Measurements from ENCODE around the gene DYNC1H1. TPM values are rescaled to one million over a fixed set of nuclear protein-coding genes. Genes with fewer than 3 reads are reported as not detected.

Gene DYNC1H1
- total RNA-seq, 6 experiments from 2014 or later, result 116 to 261 (median 161) TPM

GRCh38 chr14:102095871-102096568 is 131.6 kb downstream of the DYNC1H1 start:
- H3K4me1 ChIP-seq, result no peaks in the 10 kb centered on the region
- no peak overlapping the region for H3K4me3 ChIP-seq
- no peaks in the 10 kb centered on the region for H3K9me3 ChIP-seq
- WGBS (ENCODE audit: insufficient coverage, low coverage, low lambda C conversion rate, missing lambda C conversion rate), result 49% methylated on average over 8 of the region's 8 CpGs
- no peaks in the 10 kb centered on the region for H3K36me3 ChIP-seq
- DNase-seq, result no peak
- TF ChIP-seq POLR2A (IDR thresholded peaks at IDR 0.05), result no peak
- no peak for TF ChIP-seq CTCF (IDR thresholded peaks at IDR 0.05)
- no peak overlapping the region for H3K27ac ChIP-seq
- peak in 1 of 4 donors; percentile 14 for ATAC-seq
- no peaks in the 10 kb centered on the region for H3K27me3 ChIP-seq
- intact Hi-C loops (cut with DNase I), result loop anchor here in 1 of 2 donors (5.0 to 10.0 kb wide), 2 partner anchors 49 to 391 kb away; no protein-coding TSS in a partner anchor

- Histone ChIP-seq H3K36me3 (no peaks in the 10 kb centered on the region), H3K27me3 (no peaks in the 10 kb centered on the region), H3K9me3 (no peaks in the 10 kb centered on the region), H3K4me1 (no peaks in the 10 kb centered on the region), H3K4me3 (no peak overlapping the region), H3K27ac (no peak overlapping the region)
- TF ChIP-seq POLR2A (IDR thresholded peaks at IDR 0.05) (no peak), CTCF (IDR thresholded peaks at IDR 0.05) (peak; percentile 76 to 90 (median 83))
- 24% methylated on average over 11 of the region's 12 CpGs for WGBS (ENCODE audit: insufficient coverage, low coverage, low lambda C conversion rate, missing lambda C conversion rate)
- intact Hi-C loops (cut with DNase I), result loop anchor here in 1 of 2 donors (5.0 to 10.0 kb wide), 2 partner anchors 49 to 392 kb away; no protein-coding TSS in a partner anchor
- ATAC-seq, result peak; percentile 91 to 94 (median 92)
- DNase-seq, result peak; percentile 83 to 84 (median 83)
Measured at GRCh38 chr14:102096569-102097188, 132.3 kb downstream of the DYNC1H1 start.

- H3K9me3 ChIP-seq, result no peaks in the 10 kb centered on the region
- intact Hi-C loops (cut with DNase I), result loop anchor here in 1 of 2 donors (5.0 to 10.0 kb wide), 2 partner anchors 50 to 393 kb away; no protein-coding TSS in a partner anchor
- DNase-seq (no peak), ATAC-seq (no peak)
- no peaks in the 10 kb centered on the region for H3K27me3 ChIP-seq
- no peak overlapping the region for H3K27ac ChIP-seq
- TF ChIP-seq POLR2A (IDR thresholded peaks at IDR 0.05), result no peak
- 49% methylated on average over 3 of the region's 7 CpGs for WGBS (ENCODE audit: insufficient coverage, low coverage, low lambda C conversion rate, missing lambda C conversion rate)
- no peaks in the 10 kb centered on the region for H3K4me1 ChIP-seq
- H3K36me3 ChIP-seq, result no peaks in the 10 kb centered on the region
- no peak overlapping the region for H3K4me3 ChIP-seq
Measured at GRCh38 chr14:102097441-102098135, 133.2 kb downstream of the DYNC1H1 start.

- H3K36me3 ChIP-seq, result no peaks in the 10 kb centered on the region
- WGBS (ENCODE audit: insufficient coverage, low coverage, low lambda C conversion rate, missing lambda C conversion rate), result 73% methylated on average over 8 of the region's 10 CpGs
- no peak for TF ChIP-seq CTCF (IDR thresholded peaks at IDR 0.05)
- TF ChIP-seq POLR2A (IDR thresholded peaks at IDR 0.05), result no peak
- no peaks in the 10 kb centered on the region for H3K4me1 ChIP-seq
- H3K4me3 ChIP-seq, result no peak overlapping the region
- intact Hi-C loops (cut with DNase I), result loop anchor here in 1 of 2 donors (5.0 kb wide), 1 partner anchor 46 kb away; no protein-coding TSS in a partner anchor
- no peaks in the 10 kb centered on the region for H3K9me3 ChIP-seq
- H3K27me3 ChIP-seq, result no peaks in the 10 kb centered on the region
- ATAC-seq, result no peak
- no peak for DNase-seq
- no peak overlapping the region for H3K27ac ChIP-seq
Measured at GRCh38 chr14:102103062-102103695, 138.8 kb downstream of the DYNC1H1 start.
